ENCODE results near the gene ZNF615.
A peak's percentile ranks its signal among the peaks of the same experiment; 100 is the strongest.

The ZNF615 gene

GRCh38 chr19:52048555-52049501 is 40.8 kb upstream of the ZNF615 start, which contains the start of gene ZNF432:
Gene ZNF432 (minus strand): TSS chr19:52048838. CDS start chr19:52046868, 1,970 bp downstream.
- no peaks in the 10 kb centered on the region for H3K79me1 ChIP-seq (ENCODE audit: low read depth, low read length)

GRCh38 chr19:52039169-52039568 is 31.2 kb upstream of the ZNF615 start:
- Histone ChIP-seq H2BK12ac (ENCODE audit: low read length) (no peak overlapping the region), H3K79me1 (ENCODE audit: low read depth, low read length) (no peaks in the 10 kb centered on the region), H3K36me3 (replicated peaks in 1 of 2; ENCODE audit: control insufficient read depth in 2 of 2, insufficient read depth in 2 of 2, low read length in 2 of 2) (peaks cover 42 to 90% of the 10 kb centered on the region in 2 donors), H3K9ac (ENCODE audit: low read depth, low read length, poor library complexity) (no peak overlapping the region), H3K14ac (ENCODE audit: low read length) (no peak overlapping the region), H3K23ac (ENCODE audit: low read depth, low read length, poor library complexity) (no peak overlapping the region), H3K27me3 (ENCODE audit: control insufficient read depth in 3 of 3, insufficient read depth in 3 of 3, low read depth in 1 of 3, low read length in 3 of 3) (no peaks in the 10 kb centered on the region), H3K4me1 (ENCODE audit: control insufficient read depth in 2 of 2, insufficient read depth in 1 of 2, low read depth in 1 of 2, low read length in 2 of 2) (no peaks in the 10 kb centered on the region), H3K18ac (ENCODE audit: low read length) (no peak overlapping the region), H3K4me3 (ENCODE audit: low read length in 2 of 2) (no peak overlapping the region), H2AFZ (ENCODE audit: low read length) (no peak overlapping the region), H3K27ac (replicated peaks; ENCODE audit: low read length) (no peak overlapping the region), H2AK5ac (ENCODE audit: low read depth, low read length) (no peak overlapping the region), H3K4ac (ENCODE audit: low read length) (no peak overlapping the region), H2BK5ac (ENCODE audit: low read length) (no peak overlapping the region), H2BK120ac (ENCODE audit: low read depth, low read length) (no peak overlapping the region), H2BK15ac (ENCODE audit: low read length) (no peak overlapping the region), H4K91ac (ENCODE audit: low read depth, low read length, poor library complexity) (no peak overlapping the region), H3K4me2 (ENCODE audit: insufficient read depth, low read length, poor library complexity, severe bottlenecking) (no peak overlapping the region), H4K8ac (ENCODE audit: low read depth, low read length) (no peak overlapping the region), H3K9me3 (replicated peaks in 1 of 2; ENCODE audit: control insufficient read depth in 2 of 2, insufficient read depth in 1 of 2, low read depth in 1 of 2, low read length in 2 of 2) (peaks cover 37 to 90% of the 10 kb centered on the region in 2 donors)
- no CpG with 5 or more reads among the region's 4 CpGs for WGBS, 2 donors (ENCODE audit: extremely low coverage in 2 of 2, insufficient read length in 2 of 2, insufficient replicate concordance in 1 of 2)
- no peak for DNase-seq (ENCODE audit: low spot score)

More at GRCh38 chr19:52048555-52049501, 40.8 kb upstream of the ZNF615 start, which contains the start of gene ZNF432:
- Histone ChIP-seq H3K27ac (replicated peaks; ENCODE audit: low read length) (peak within 1 kb of the TSS; percentile 90), H3K23ac (ENCODE audit: low read depth, low read length, poor library complexity) (no peak within 1 kb of the TSS), H4K91ac (ENCODE audit: low read depth, low read length, poor library complexity) (no peak within 1 kb of the TSS), H4K8ac (ENCODE audit: low read depth, low read length) (no peak within 1 kb of the TSS), H2BK120ac (ENCODE audit: low read depth, low read length) (no peak within 1 kb of the TSS), H2AK5ac (ENCODE audit: low read depth, low read length) (no peak within 1 kb of the TSS), H2BK12ac (ENCODE audit: low read length) (no peak within 1 kb of the TSS), H3K14ac (ENCODE audit: low read length) (no peak within 1 kb of the TSS), H3K4ac (ENCODE audit: low read length) (no peak within 1 kb of the TSS), H3K4me3 (ENCODE audit: low read length in 2 of 2) (peak within 1 kb of the TSS; percentile 81 to 91), H3K4me2 (ENCODE audit: insufficient read depth, low read length, poor library complexity, severe bottlenecking) (peak within 1 kb of the TSS; percentile 64), H3K4me1 (ENCODE audit: control insufficient read depth in 2 of 2, insufficient read depth in 1 of 2, low read depth in 1 of 2, low read length in 2 of 2) (no peaks in the 10 kb centered on the region), H2BK15ac (ENCODE audit: low read length) (no peak within 1 kb of the TSS), H3K9ac (ENCODE audit: low read depth, low read length, poor library complexity) (peak within 1 kb of the TSS; percentile 83), H3K9me3 (replicated peaks in 1 of 2; ENCODE audit: control insufficient read depth in 2 of 2, insufficient read depth in 1 of 2, low read depth in 1 of 2, low read length in 2 of 2) (peaks cover 6 to 55% of the 10 kb centered on the region in 2 donors), H2AFZ (ENCODE audit: low read length) (peak within 1 kb of the TSS; percentile 94), H2BK5ac (ENCODE audit: low read length) (no peak within 1 kb of the TSS), H3K27me3 (ENCODE audit: control insufficient read depth in 3 of 3, insufficient read depth in 3 of 3, low read depth in 1 of 3, low read length in 3 of 3) (no peaks in the 10 kb centered on the region), H3K18ac (ENCODE audit: low read length) (peak within 1 kb of the TSS; percentile 90), H3K36me3 (replicated peaks in 1 of 2; ENCODE audit: control insufficient read depth in 2 of 2, insufficient read depth in 2 of 2, low read length in 2 of 2) (peaks cover 8 to 37% of the 10 kb centered on the region in 2 donors)
- no CpG with 5 or more reads among the region's 60 CpGs for WGBS, 2 donors (ENCODE audit: extremely low coverage in 2 of 2, insufficient read length in 2 of 2, insufficient replicate concordance in 1 of 2)
- DNase-seq (ENCODE audit: low spot score) = peak; percentile 92

- Histone ChIP-seq H4K8ac (ENCODE audit: low read depth, low read length) (no peak overlapping the region), H3K9ac (ENCODE audit: low read depth, low read length, poor library complexity) (no peak overlapping the region), H3K4me3 (ENCODE audit: low read length in 2 of 2) (no peak overlapping the region), H3K23ac (ENCODE audit: low read depth, low read length, poor library complexity) (no peak overlapping the region), H3K79me1 (ENCODE audit: low read depth, low read length) (no peaks in the 10 kb centered on the region), H2AK5ac (ENCODE audit: low read depth, low read length) (no peak overlapping the region), H2BK120ac (ENCODE audit: low read depth, low read length) (no peak overlapping the region), H3K4me1 (ENCODE audit: control insufficient read depth in 2 of 2, insufficient read depth in 1 of 2, low read depth in 1 of 2, low read length in 2 of 2) (no peaks in the 10 kb centered on the region), H3K27ac (replicated peaks; ENCODE audit: low read length) (no peak overlapping the region), H2BK15ac (ENCODE audit: low read length) (no peak overlapping the region), H2BK12ac (ENCODE audit: low read length) (no peak overlapping the region), H3K18ac (ENCODE audit: low read length) (no peak overlapping the region), H3K36me3 (replicated peaks in 1 of 2; ENCODE audit: control insufficient read depth in 2 of 2, insufficient read depth in 2 of 2, low read length in 2 of 2) (peaks cover 36 to 82% of the 10 kb centered on the region in 2 donors), H3K9me3 (replicated peaks in 1 of 2; ENCODE audit: control insufficient read depth in 2 of 2, insufficient read depth in 1 of 2, low read depth in 1 of 2, low read length in 2 of 2) (peaks cover 46 to 98% of the 10 kb centered on the region in 2 donors), H3K27me3 (ENCODE audit: control insufficient read depth in 3 of 3, insufficient read depth in 3 of 3, low read depth in 1 of 3, low read length in 3 of 3) (no peaks in the 10 kb centered on the region), H2BK5ac (ENCODE audit: low read length) (no peak overlapping the region), H2AFZ (ENCODE audit: low read length) (no peak overlapping the region), H3K4me2 (ENCODE audit: insufficient read depth, low read length, poor library complexity, severe bottlenecking) (no peak overlapping the region), H3K4ac (ENCODE audit: low read length) (no peak overlapping the region), H4K91ac (ENCODE audit: low read depth, low read length, poor library complexity) (no peak overlapping the region), H3K14ac (ENCODE audit: low read length) (no peak overlapping the region)
- DNase-seq (ENCODE audit: low spot score) = no peak
- WGBS, 2 donors (ENCODE audit: extremely low coverage in 2 of 2, insufficient read length in 2 of 2, insufficient replicate concordance in 1 of 2) = no CpG with 5 or more reads among the region's 12 CpGs
These were observed 26.2 kb upstream of the ZNF615 start for GRCh38 chr19:52034051-52034728.

- H3K4ac ChIP-seq (ENCODE audit: low read length) = no peak overlapping the region
- peak overlapping the region; percentile 95 for H2AFZ ChIP-seq (ENCODE audit: low read length)
- H3K18ac ChIP-seq (ENCODE audit: low read length) = peak overlapping the region; percentile 88
- no peak overlapping the region for H4K91ac ChIP-seq (ENCODE audit: low read depth, low read length, poor library complexity)
- no peak overlapping the region for H2BK12ac ChIP-seq (ENCODE audit: low read length)
- DNase-seq (ENCODE audit: low spot score) = no peak
- H3K4me2 ChIP-seq (ENCODE audit: insufficient read depth, low read length, poor library complexity, severe bottlenecking) = peak overlapping the region; percentile 65
- no peak overlapping the region for H2BK15ac ChIP-seq (ENCODE audit: low read length)
- no CpG with 5 or more reads among the region's 5 CpGs for WGBS, 2 donors (ENCODE audit: extremely low coverage in 2 of 2, insufficient read length in 2 of 2, insufficient replicate concordance in 1 of 2)
- no peak overlapping the region for H3K14ac ChIP-seq (ENCODE audit: low read length)
- peak overlapping the region; percentile 76 for H2BK5ac ChIP-seq (ENCODE audit: low read length)
- no peak overlapping the region for H3K9ac ChIP-seq (ENCODE audit: low read depth, low read length, poor library complexity)
- H3K23ac ChIP-seq (ENCODE audit: low read depth, low read length, poor library complexity) = no peak overlapping the region
- no peaks in the 10 kb centered on the region for H3K4me1 ChIP-seq (ENCODE audit: control insufficient read depth in 2 of 2, insufficient read depth in 1 of 2, low read depth in 1 of 2, low read length in 2 of 2)
- no peaks in the 10 kb centered on the region for H3K27me3 ChIP-seq (ENCODE audit: control insufficient read depth in 3 of 3, insufficient read depth in 3 of 3, low read depth in 1 of 3, low read length in 3 of 3)
- H3K4me3 ChIP-seq (ENCODE audit: low read length in 2 of 2) = peak overlapping the region; percentile 84 to 99
- peaks cover 13 to 80% of the 10 kb centered on the region in 2 donors for H3K9me3 ChIP-seq (replicated peaks in 1 of 2; ENCODE audit: control insufficient read depth in 2 of 2, insufficient read depth in 1 of 2, low read depth in 1 of 2, low read length in 2 of 2)
- H3K27ac ChIP-seq (replicated peaks; ENCODE audit: low read length) = peak overlapping the region; percentile 88
- no peak overlapping the region for H2AK5ac ChIP-seq (ENCODE audit: low read depth, low read length)
- H3K79me1 ChIP-seq (ENCODE audit: low read depth, low read length) = peaks cover 2% of the 10 kb centered on the region
- peaks cover 16 to 54% of the 10 kb centered on the region in 2 donors for H3K36me3 ChIP-seq (replicated peaks in 1 of 2; ENCODE audit: control insufficient read depth in 2 of 2, insufficient read depth in 2 of 2, low read length in 2 of 2)
- H2BK120ac ChIP-seq (ENCODE audit: low read depth, low read length) = no peak overlapping the region
- no peak overlapping the region for H4K8ac ChIP-seq (ENCODE audit: low read depth, low read length)
These were observed 20.7 kb upstream of the ZNF615 start for GRCh38 chr19:52028780-52029123.
